NCI-H460 (cell line): ENCODE data around the gene TMED4. TPM values are rescaled to one million over a fixed set of nuclear protein-coding genes. Genes with fewer than 3 reads are reported as not detected.
"Not testable (repeated sequence)": the region's sequence is repeated elsewhere in the genome, so short reads cannot be mapped to it uniquely, and the experiment has no call there.

Source experiments
- DNase-seq: peaks from one replicate; pipeline ENCODE4 v3.0.0-alpha.2; 2016; ENCODE audit warnings: low read depth; ENCODE audit errors: extremely low read depth
- total RNA-seq: library from RNA; depleted of rRNA; stranded (reverse); fragments of >200 nt; shearing (Covaris generic); gene quantifications from 2 replicates; pipeline ENCODE4 v1.2.3, GENCODE V29; 2014

Gene TMED4
- total RNA-seq, 1 experiment from 2014 or later = 135 TPM

GRCh38 chr7:44608916-44609648 is 27.1 kb upstream of the TMED4 start:
- DNase-seq = no peak

GRCh38 chr7:44607141-44608068 is 25.4 kb upstream of the TMED4 start:
- DNase-seq = no peak

- DNase-seq = peak; percentile 98
Measured at GRCh38 chr7:44606341-44607140, 24.5 kb upstream of the TMED4 start, which contains the start of gene OGDH. Gene OGDH, plus strand, starts transcription at chr7:44606627. Its CDS starts 17,717 bp downstream, at chr7:44624344.

- no peak for DNase-seq
Measured at GRCh38 chr7:44604941-44605340, 22.9 kb upstream of the TMED4 start.

- no peak for DNase-seq
Measured at GRCh38 chr7:44603193-44603592, 21.2 kb upstream of the TMED4 start.

GRCh38 chr7:44602576-44602910 is 20.5 kb upstream of the TMED4 start:
- no peak for DNase-seq

- no peak for DNase-seq
Measured at GRCh38 chr7:44599222-44599621, 17.2 kb upstream of the TMED4 start.

GRCh38 chr7:44597181-44597580 is 15.2 kb upstream of the TMED4 start:
- not testable (repeated sequence) for DNase-seq

- no peak for DNase-seq
Measured at GRCh38 chr7:44595934-44596635, 14.1 kb upstream of the TMED4 start.

GRCh38 chr7:44590910-44591309 is 8.9 kb upstream of the TMED4 start:
- no peak for DNase-seq

GRCh38 chr7:44587843-44588711 is 6.0 kb upstream of the TMED4 start:
- peak; percentile 64 for DNase-seq

GRCh38 chr7:44583146-44583865 is 1.3 kb upstream of the TMED4 start:
- DNase-seq = no peak

GRCh38 chr7:44580945-44581878 is 819 bp downstream of the TMED4 start:
- no peak for DNase-seq

GRCh38 chr7:44576228-44576627 is 5.8 kb downstream of the TMED4 start:
- no peak for DNase-seq

- DNase-seq = no peak
Measured at GRCh38 chr7:44575054-44575453, 7.0 kb downstream of the TMED4 start.

- DNase-seq = no peak
Measured at GRCh38 chr7:44574287-44574872, 7.7 kb downstream of the TMED4 start.
